H9 (cell line): ENCODE data around the gene DAZAP1. TPM values are rescaled to one million over a fixed set of nuclear protein-coding genes. Genes with fewer than 3 reads are reported as not detected.

Experiments
- DNase-seq: peaks from one replicate; pipeline ENCODE4 v3.0.0-alpha.2; 2017
- H2AFZ ChIP-seq: one replicate; pipeline ENCODE4 v1.6.1; 2013; ENCODE audit warnings: mild to moderate bottlenecking, low read length, control low read depth, moderate library complexity
- H2AK5ac ChIP-seq: 2 replicates; pipeline ENCODE4 v1.6.1; 2013; ENCODE audit warnings: low read length, control low read depth, mixed read lengths; ENCODE audit not compliant: insufficient read length
- H2BK120ac ChIP-seq: one replicate; pipeline ENCODE4 v1.6.1; 2013; ENCODE audit warnings: low read depth, mild to moderate bottlenecking, low read length, control low read depth, inconsistent platforms; ENCODE audit not compliant: poor library complexity, severe bottlenecking
- H2BK12ac ChIP-seq: 2 replicates; pipeline ENCODE4 v1.6.1; 2013; ENCODE audit warnings: low read length, control low read depth, mixed read lengths, low read depth; ENCODE audit not compliant: insufficient read length
- H2BK15ac ChIP-seq: 2 replicates; pipeline ENCODE4 v1.6.1; 2013; ENCODE audit warnings: low read depth, low read length, control low read depth
- H2BK20ac ChIP-seq: one replicate; pipeline ENCODE4 v1.6.1; 2013; ENCODE audit warnings: low read depth, mild to moderate bottlenecking, low read length, control low read depth, inconsistent platforms; ENCODE audit not compliant: poor library complexity, severe bottlenecking
- H2BK5ac ChIP-seq: 2 replicates; pipeline ENCODE4 v1.6.1; 2013; ENCODE audit warnings: low read length, control low read depth, mixed read lengths; ENCODE audit not compliant: insufficient read length
- H3K14ac ChIP-seq: 2 replicates; pipeline ENCODE4 v1.6.1; 2013; ENCODE audit warnings: low read length, control low read depth; ENCODE audit not compliant: insufficient read depth
- H3K18ac ChIP-seq: 2 replicates; pipeline ENCODE4 v1.6.1; 2013; ENCODE audit warnings: low read depth, mild to moderate bottlenecking, mixed read lengths, low read length, control low read depth; ENCODE audit not compliant: insufficient read length
- H3K23ac ChIP-seq: 2 replicates; pipeline ENCODE4 v1.6.1; 2013; ENCODE audit warnings: low read length, control low read depth, mixed read lengths, low read depth; ENCODE audit not compliant: insufficient read length
- H3K23me2 ChIP-seq: 2 replicates; pipeline ENCODE4 v1.6.1; 2013; ENCODE audit warnings: low read depth, mild to moderate bottlenecking, mixed read lengths, low read length, control low read depth; ENCODE audit not compliant: insufficient read length, poor library complexity, severe bottlenecking
- H3K27ac ChIP-seq: 2 replicates; pipeline ENCODE4 v1.5.1; 2013; ENCODE audit warnings: low read length, control low read depth, mixed read lengths, low read depth; ENCODE audit not compliant: insufficient read length
- H3K27me3 ChIP-seq: 2 replicates; pipeline ENCODE4 v1.6.1; 2013; ENCODE audit warnings: low read length, control low read depth, inconsistent platforms; ENCODE audit not compliant: insufficient read depth
- H3K4ac ChIP-seq: 2 replicates; pipeline ENCODE4 v1.6.1; 2013; ENCODE audit warnings: low read depth, mild to moderate bottlenecking, control low read depth, inconsistent platforms, low read length, moderate library complexity
- H3K4me1 ChIP-seq: 2 replicates; pipeline ENCODE4 v1.6.1; 2013; ENCODE audit warnings: low read length, control low read depth, inconsistent platforms; ENCODE audit not compliant: insufficient read depth
- H3K4me2 ChIP-seq: 2 replicates; pipeline ENCODE4 v1.6.1; 2013; ENCODE audit warnings: low read length, control low read depth, mixed read lengths; ENCODE audit not compliant: insufficient read length, insufficient read depth
- H3K56ac ChIP-seq: 2 replicates; pipeline ENCODE4 v1.6.1; 2013; ENCODE audit warnings: low read depth, mild to moderate bottlenecking, mixed read lengths, low read length, control low read depth; ENCODE audit not compliant: insufficient read length
- H3K79me1 ChIP-seq: 2 replicates; pipeline ENCODE4 v1.6.1; 2013; ENCODE audit warnings: low read depth, mild to moderate bottlenecking, moderate library complexity, low read length, control low read depth, inconsistent platforms; ENCODE audit not compliant: insufficient read depth, poor library complexity, severe bottlenecking
- H3K79me2 ChIP-seq: 2 replicates; pipeline ENCODE4 v1.6.1; 2013; ENCODE audit warnings: low read length, control low read depth, inconsistent platforms; ENCODE audit not compliant: insufficient read depth
- H3K9ac ChIP-seq: 2 replicates; pipeline ENCODE4 v1.6.1; 2013; ENCODE audit warnings: low read length, control low read depth, mixed read lengths; ENCODE audit not compliant: insufficient read length; ENCODE audit errors: extremely low read depth
- H3K9me3 ChIP-seq: one replicate; pipeline ENCODE4 v1.6.1; 2013; ENCODE audit warnings: low read depth, low read length, inconsistent platforms; ENCODE audit not compliant: control insufficient read depth
- H3T11ph ChIP-seq: one replicate; pipeline ENCODE4 v1.6.1; 2013; ENCODE audit warnings: mild to moderate bottlenecking, low read length, control low read depth, inconsistent platforms
- H4K20me1 ChIP-seq: one replicate; pipeline ENCODE4 v1.6.1; 2013; ENCODE audit not compliant: control insufficient read depth, insufficient read length, insufficient read depth
- H4K5ac ChIP-seq: 2 replicates; pipeline ENCODE4 v1.6.1; 2013; ENCODE audit warnings: low read depth, mild to moderate bottlenecking, mixed read lengths, low read length, control low read depth; ENCODE audit not compliant: insufficient read length
- H4K8ac ChIP-seq: replicated peaks from 2 replicates; pipeline ENCODE4 v1.6.1; 2013; ENCODE audit warnings: low read length, control low read depth, mixed read lengths, low read depth; ENCODE audit not compliant: insufficient read length
- H4K91ac ChIP-seq: 2 replicates; pipeline ENCODE4 v1.6.1; 2013; ENCODE audit warnings: low read depth, mild to moderate bottlenecking, moderate library complexity, mixed read lengths, low read length, control low read depth; ENCODE audit not compliant: insufficient read length
- H3K27ac Mint-ChIP-seq, 3 experiments: 2 replicates in 2 of 3; 3 replicates in 1 of 3; pipeline ENCODE4 v1.8.0; 2020 to 2021; ENCODE audit warnings: mixed read lengths in 3 of 3, mild to moderate bottlenecking in 1 of 3, moderate library complexity in 1 of 3
- H3K27me3 Mint-ChIP-seq: 2 replicates; pipeline ENCODE4 v1.8.0; 2021; ENCODE audit warnings: low read depth, mild to moderate bottlenecking, moderate library complexity, mixed read lengths
- H3K36me3 Mint-ChIP-seq, 3 experiments: 2 replicates in 2 of 3; 3 replicates in 1 of 3; pipeline ENCODE4 v1.8.0; 2020 to 2021; ENCODE audit warnings: low read depth in 3 of 3, mixed read lengths in 3 of 3; ENCODE audit not compliant: insufficient read depth in 1 of 3
- H3K4me1 Mint-ChIP-seq, 2 experiments: 2 replicates each; pipeline ENCODE4 v1.8.0; 2020; ENCODE audit warnings: mixed read lengths in 2 of 2
- H3K4me3 Mint-ChIP-seq, 2 experiments: 2 replicates in 1 of 2; 3 replicates in 1 of 2; pipeline ENCODE4 v1.8.0; 2020 to 2021; ENCODE audit warnings: mild to moderate bottlenecking in 2 of 2, mixed read lengths in 2 of 2, moderate library complexity in 1 of 2
- H3K9me3 Mint-ChIP-seq, 2 experiments: 2 replicates in 1 of 2; 3 replicates in 1 of 2; pipeline ENCODE4 v1.8.0; 2020; ENCODE audit warnings: mild to moderate bottlenecking in 2 of 2, mixed read lengths in 2 of 2, moderate library complexity in 1 of 2
- WGBS: extraction: QIAGEN DNeasy Blood & Tissue Kit; methylation state at CpG from one replicate; pipeline ENCODE4 v1.1.7; 2013; ENCODE audit warnings: missing lambda C conversion rate, low lambda C conversion rate, mixed read lengths; ENCODE audit not compliant: insufficient read length; ENCODE audit errors: extremely low coverage; 5-methylcytosine and 5-hydroxymethylcytosine counted together
- total RNA-seq: library from RNA; stranded (reverse); gene quantifications from 2 replicates; pipeline ENCODE4 v1.2.1, GENCODE V29; 2021
- TF ChIP-seq, protein P1 (sequence below): fragments of 200-600 bp; sonication (generic); conservative IDR thresholded peaks from 3 replicates; pipeline ENCODE4 v1.8.0; 2021; ENCODE audit warnings: antibody characterized with exemption, mild to moderate bottlenecking

Gene DAZAP1
- total RNA-seq, 1 experiment from 2014 or later, result 265 TPM

DNA sequence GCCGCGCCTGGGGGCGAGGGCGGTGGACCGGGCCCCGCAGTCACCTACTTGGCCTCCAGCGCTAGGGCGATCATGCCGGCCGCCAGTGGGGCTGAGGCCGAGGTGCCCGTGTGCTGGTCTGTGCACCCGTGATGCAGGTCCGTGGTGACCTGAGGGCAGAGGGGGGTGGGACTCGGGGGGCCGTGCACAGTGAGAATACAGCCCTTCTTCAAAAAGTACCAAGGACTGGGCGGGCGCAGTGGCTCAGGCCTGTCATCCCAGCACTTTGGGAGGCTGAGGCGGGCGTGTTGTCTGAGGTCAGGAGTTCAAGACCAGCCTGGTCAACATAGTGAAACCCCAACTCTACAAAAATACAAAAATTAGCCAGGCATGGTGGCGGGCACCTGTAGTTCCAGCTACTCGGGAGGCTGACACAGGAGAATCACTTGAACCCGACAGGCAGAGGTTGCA is 76.6 kb downstream of the DAZAP1 start:
- no peaks in the 10 kb centered on the region for H3K9me3 ChIP-seq
- no peak overlapping the region for H4K8ac ChIP-seq
- H3K56ac ChIP-seq, result no peak overlapping the region
- H2BK12ac ChIP-seq, result no peak overlapping the region
- H3K27me3 ChIP-seq, result no peaks in the 10 kb centered on the region
- no peaks in the 10 kb centered on the region for H3K79me1 ChIP-seq
- H3K4ac ChIP-seq, result no peak overlapping the region
- TF ChIP-seq, protein P1, sequence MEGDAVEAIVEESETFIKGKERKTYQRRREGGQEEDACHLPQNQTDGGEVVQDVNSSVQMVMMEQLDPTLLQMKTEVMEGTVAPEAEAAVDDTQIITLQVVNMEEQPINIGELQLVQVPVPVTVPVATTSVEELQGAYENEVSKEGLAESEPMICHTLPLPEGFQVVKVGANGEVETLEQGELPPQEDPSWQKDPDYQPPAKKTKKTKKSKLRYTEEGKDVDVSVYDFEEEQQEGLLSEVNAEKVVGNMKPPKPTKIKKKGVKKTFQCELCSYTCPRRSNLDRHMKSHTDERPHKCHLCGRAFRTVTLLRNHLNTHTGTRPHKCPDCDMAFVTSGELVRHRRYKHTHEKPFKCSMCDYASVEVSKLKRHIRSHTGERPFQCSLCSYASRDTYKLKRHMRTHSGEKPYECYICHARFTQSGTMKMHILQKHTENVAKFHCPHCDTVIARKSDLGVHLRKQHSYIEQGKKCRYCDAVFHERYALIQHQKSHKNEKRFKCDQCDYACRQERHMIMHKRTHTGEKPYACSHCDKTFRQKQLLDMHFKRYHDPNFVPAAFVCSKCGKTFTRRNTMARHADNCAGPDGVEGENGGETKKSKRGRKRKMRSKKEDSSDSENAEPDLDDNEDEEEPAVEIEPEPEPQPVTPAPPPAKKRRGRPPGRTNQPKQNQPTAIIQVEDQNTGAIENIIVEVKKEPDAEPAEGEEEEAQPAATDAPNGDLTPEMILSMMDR, result no peak
- Mint-ChIP-seq H3K27ac (no peak overlapping the region), H3K4me3 (no peak overlapping the region), H3K27me3 (no peaks in the 10 kb centered on the region; the same call in 1 of the 2 replicates), H3K4me1 (no peaks in the 10 kb centered on the region; a peak in 1 of 4 replicates), H3K9me3 (no peaks in the 10 kb centered on the region), H3K36me3 (peaks cover 0 to 2% (median 0%) of the 10 kb centered on the region in 3 experiments; a peak in 2 of 7 replicates)
- peak; percentile 30 for DNase-seq
- no peak overlapping the region for H2BK15ac ChIP-seq
- no peak overlapping the region for H3K9ac ChIP-seq
- no peak overlapping the region for H3K18ac ChIP-seq
- no peak overlapping the region for H3K23ac ChIP-seq
- no peaks in the 10 kb centered on the region for H3K23me2 ChIP-seq
- no peak overlapping the region for H4K5ac ChIP-seq
- no peak overlapping the region for H2BK20ac ChIP-seq
- H3K79me2 ChIP-seq, result no peaks in the 10 kb centered on the region
- no peaks in the 10 kb centered on the region for H3K4me1 ChIP-seq
- no peak overlapping the region for H2AK5ac ChIP-seq
- no peak overlapping the region for H3K4me2 ChIP-seq
- H4K20me1 ChIP-seq, result no peaks in the 10 kb centered on the region
- H3K27ac ChIP-seq, result no peak overlapping the region
- H2AFZ ChIP-seq, result no peak overlapping the region
- no peak overlapping the region for H3K14ac ChIP-seq
- H4K91ac ChIP-seq, result no peak overlapping the region
- no peak overlapping the region for H3T11ph ChIP-seq
- H2BK5ac ChIP-seq, result no peak overlapping the region
- no CpG with 5 or more reads among the region's 23 CpGs for WGBS
- no peak overlapping the region for H2BK120ac ChIP-seq

Other genes starting within 250 kb of the DAZAP1 start
- gene SBNO2, start 233.3 kb upstream of the DAZAP1 start, total RNA-seq, result 41.3 and 46.3 TPM in 2 replicates
- 74.3 and 75.5 TPM in 2 replicates for gene STK11, start 201.8 kb upstream of the DAZAP1 start, total RNA-seq
- gene CBARP, start 169.6 kb upstream of the DAZAP1 start, total RNA-seq, result 25.6 and 28.4 TPM in 2 replicates
- 179 and 191 TPM in 2 replicates for gene ATP5F1D, start 165.8 kb upstream of the DAZAP1 start, total RNA-seq
- gene MIDN, start 159.0 kb upstream of the DAZAP1 start, total RNA-seq, result 286 and 300 TPM in 2 replicates
- gene CIRBP, start 138.3 kb upstream of the DAZAP1 start, total RNA-seq, result 249 and 263 TPM in 2 replicates
- 56.4 and 63.0 TPM in 2 replicates for gene FAM174C, start 132.1 kb upstream of the DAZAP1 start, total RNA-seq
- gene EFNA2, start 121.7 kb upstream of the DAZAP1 start, total RNA-seq, result 14.3 TPM in 2 replicates
- gene NDUFS7, start 23.7 kb upstream of the DAZAP1 start, total RNA-seq, result 83.7 and 83.9 TPM in 2 replicates
- gene GAMT, start 6.0 kb upstream of the DAZAP1 start, total RNA-seq, result 26.6 and 27.4 TPM in 2 replicates
- gene RPS15, start 30.8 kb downstream of the DAZAP1 start, total RNA-seq, result 1,628 and 1,677 TPM in 2 replicates
- gene APC2, start 42.5 kb downstream of the DAZAP1 start, total RNA-seq, result 0.68 and 2.0 TPM in 2 replicates
- gene C19orf25, start 71.6 kb downstream of the DAZAP1 start, total RNA-seq, result 30.3 and 36.8 TPM in 2 replicates
- gene PCSK4, start 82.8 kb downstream of the DAZAP1 start, total RNA-seq, result 5.8 and 9.1 TPM in 2 replicates
- gene REEP6, start 83.6 kb downstream of the DAZAP1 start, total RNA-seq, result 10.4 and 10.5 TPM in 2 replicates
- 1.4 and 1.5 TPM in 2 replicates for gene ADAMTSL5, start 105.4 kb downstream of the DAZAP1 start, total RNA-seq
- 0.50 and 0.57 TPM in 2 replicates for gene PLK5, start 116.5 kb downstream of the DAZAP1 start, total RNA-seq
- 70.4 and 75.9 TPM in 2 replicates for gene MEX3D, start 160.7 kb downstream of the DAZAP1 start, total RNA-seq
- 126 and 128 TPM in 2 replicates for gene MBD3, start 185.3 kb downstream of the DAZAP1 start, total RNA-seq
- 166 and 174 TPM in 2 replicates for gene UQCR11, start 197.9 kb downstream of the DAZAP1 start, total RNA-seq
- gene TCF3, start 245.0 kb downstream of the DAZAP1 start, total RNA-seq, result 304 TPM in 2 replicates